ENCODE data around the gene ITPK1.

GRCh38 chr14:92940543-92940942 is 175.2 kb downstream of the ITPK1 start:
- no peak for TF ChIP-seq CTCF (IDR thresholded peaks at IDR 0.05; ENCODE audit: low read depth, low read length)
- no peak for TF ChIP-seq EZH2phosphoT487 (IDR thresholded peaks at IDR 0.05; ENCODE audit: low read depth)
